ENCODE data around the gene ITSN2.

GRCh38 chr2:24164416-24164973 lies 195.8 kb downstream of the ITSN2 start:
- no peak for TF ChIP-seq MLX (CRISPR knock-in tag; IDR thresholded peaks at IDR 0.05)
- TF ChIP-seq MAX (CRISPR knock-in tag; IDR thresholded peaks at IDR 0.05) = no peak
- TF ChIP-seq CTCF (IDR thresholded peaks at IDR 0.05) = peak; percentile 51; the same call in 1 of the 2 replicates
- TF ChIP-seq SP1 (CRISPR knock-in tag; conservative IDR thresholded peaks at IDR 0.05) = no peak
- peak; percentile 71 for TF ChIP-seq ZNF423 (CRISPR knock-in tag; IDR thresholded peaks at IDR 0.05)
- TF ChIP-seq SMAD4 (CRISPR knock-in tag; IDR thresholded peaks at IDR 0.05) = no peak
- TF ChIP-seq GABPB1 (CRISPR knock-in tag; IDR thresholded peaks at IDR 0.05) = no peak
- TF ChIP-seq NR1H2 (CRISPR knock-in tag; IDR thresholded peaks at IDR 0.05) = no peak
- TF ChIP-seq ATF2 (CRISPR knock-in tag; IDR thresholded peaks at IDR 0.05; ENCODE audit: borderline replicate concordance, low read depth) = no peak

Measured in WTC11 (cell line).